Fibroblast of lung (primary cell): ENCODE data around the gene SNX13.

Experiments
- EZH2 ChIP-seq: IDR thresholded peaks from 2 replicates; pipeline ENCODE4 v1.5.1; 2012; ENCODE audit warnings: low read length, control low read depth, mild to moderate bottlenecking; ENCODE audit errors: missing control alignments
- TF ChIP-seq, protein P1 (sequence below), 2 donors: IDR thresholded peaks in 1 of 2; conservative IDR thresholded peaks in 1 of 2; 1 replicate in 1 of 2; 2 replicates in 1 of 2; pipeline ENCODE4 v1.5.1; 2011 to 2012; ENCODE audit warnings: low read length in 2 of 2, control low read depth in 1 of 2, inconsistent platforms in 1 of 2, low read depth in 1 of 2, mild to moderate bottlenecking in 1 of 2

DNA sequence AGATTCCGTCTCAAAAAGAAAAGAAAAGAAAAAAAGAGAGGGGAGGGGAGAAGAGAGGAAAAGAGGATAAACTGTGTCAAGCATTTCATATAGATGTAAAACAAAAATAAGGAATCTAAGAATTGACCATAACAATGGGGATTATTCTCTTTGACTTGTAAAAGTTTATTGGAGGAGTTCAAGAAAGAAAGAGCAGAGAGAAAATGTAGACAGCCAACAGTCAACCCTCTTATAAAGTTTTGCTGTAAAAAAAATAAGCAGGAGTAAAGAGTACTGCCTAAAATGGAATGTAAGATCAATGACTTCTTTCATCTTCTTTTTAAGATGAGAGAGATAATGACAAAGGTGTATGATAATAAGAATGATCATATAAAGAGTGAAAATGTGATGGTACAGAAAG, 87.9 kb downstream of the SNX13 start:
- TF ChIP-seq, protein P1, sequence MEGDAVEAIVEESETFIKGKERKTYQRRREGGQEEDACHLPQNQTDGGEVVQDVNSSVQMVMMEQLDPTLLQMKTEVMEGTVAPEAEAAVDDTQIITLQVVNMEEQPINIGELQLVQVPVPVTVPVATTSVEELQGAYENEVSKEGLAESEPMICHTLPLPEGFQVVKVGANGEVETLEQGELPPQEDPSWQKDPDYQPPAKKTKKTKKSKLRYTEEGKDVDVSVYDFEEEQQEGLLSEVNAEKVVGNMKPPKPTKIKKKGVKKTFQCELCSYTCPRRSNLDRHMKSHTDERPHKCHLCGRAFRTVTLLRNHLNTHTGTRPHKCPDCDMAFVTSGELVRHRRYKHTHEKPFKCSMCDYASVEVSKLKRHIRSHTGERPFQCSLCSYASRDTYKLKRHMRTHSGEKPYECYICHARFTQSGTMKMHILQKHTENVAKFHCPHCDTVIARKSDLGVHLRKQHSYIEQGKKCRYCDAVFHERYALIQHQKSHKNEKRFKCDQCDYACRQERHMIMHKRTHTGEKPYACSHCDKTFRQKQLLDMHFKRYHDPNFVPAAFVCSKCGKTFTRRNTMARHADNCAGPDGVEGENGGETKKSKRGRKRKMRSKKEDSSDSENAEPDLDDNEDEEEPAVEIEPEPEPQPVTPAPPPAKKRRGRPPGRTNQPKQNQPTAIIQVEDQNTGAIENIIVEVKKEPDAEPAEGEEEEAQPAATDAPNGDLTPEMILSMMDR (conservative IDR thresholded peaks at IDR 0.05 in 1 of 2, IDR thresholded peaks at IDR 0.05 in 1 of 2; ENCODE audit: low read depth in 1 of 2, low read length in 2 of 2) = no peak
- no peak for TF ChIP-seq EZH2
